WTC11 (cell line): Measurements from ENCODE around the gene SMARCA5. TPM values are rescaled to one million over a fixed set of nuclear protein-coding genes. Genes with fewer than 3 reads are reported as not detected.

Experiments
- ATAC-seq: fragments of 200-7000 bp; cut with Tn5 transposase; 2 replicates; pipeline ENCODE4 v1.10.0; 2021; ENCODE audit warnings: mild to moderate bottlenecking, moderate library complexity
- CTCF ChIA-PET: fragments of 300-600 bp; sonication (Branson Sonifier 250); formaldehyde crosslinking; loops from one replicate; lab custom pipeline; 2021; ENCODE audit warnings: antibody characterized with exemption; lab: Charles Lee
- POLR2A ChIA-PET: fragments of 350-600 bp; sonication (Branson Sonifier 250); formaldehyde crosslinking; loops from one replicate; lab custom pipeline; 2021; ENCODE audit warnings: antibody characterized with exemption; lab: Charles Lee
- DNase-seq: peaks from one replicate; pipeline ENCODE4 v3.0.0; 2021; ENCODE audit warnings: low spot score
- H3K27ac Mint-ChIP-seq: 2 replicates; pipeline ENCODE4 v1.8.0; 2021; ENCODE audit warnings: mixed read lengths
- H3K27me3 Mint-ChIP-seq: 2 replicates; pipeline ENCODE4 v1.8.0; 2021; ENCODE audit warnings: low read depth, mild to moderate bottlenecking, moderate library complexity, mixed read lengths
- H3K36me3 Mint-ChIP-seq: 2 replicates; pipeline ENCODE4 v1.8.0; 2021; ENCODE audit warnings: mixed read lengths
- H3K4me1 Mint-ChIP-seq: 2 replicates; pipeline ENCODE4 v1.8.0; 2022; ENCODE audit warnings: mixed read lengths
- H3K4me3 Mint-ChIP-seq: 2 replicates; pipeline ENCODE4 v1.8.0; 2021; ENCODE audit warnings: mild to moderate bottlenecking, moderate library complexity, mixed read lengths
- H3K9me3 Mint-ChIP-seq: 2 replicates; pipeline ENCODE4 v1.8.0; 2021; ENCODE audit warnings: mixed read lengths
- AR ChIP-seq: fragments of 250-450 bp; sonication (Bioruptor Pico); IDR thresholded peaks from 2 replicates; pipeline ENCODE4 v1.9.0; 2021; ENCODE audit warnings: mild to moderate bottlenecking
- ARID4B ChIP-seq: sonication (generic); formaldehyde crosslinking; IDR thresholded peaks from 2 replicates; pipeline ENCODE4 v1.8.0; 2023; ENCODE audit warnings: missing genetic modification reagents, mild to moderate bottlenecking, borderline replicate concordance
- CBFB ChIP-seq: sonication (generic); formaldehyde crosslinking; IDR thresholded peaks from 2 replicates; pipeline ENCODE4 v1.8.1; 2022; ENCODE audit warnings: mild to moderate bottlenecking, low read depth, missing genetic modification reagents
- ELF4 ChIP-seq: sonication (generic); formaldehyde crosslinking; IDR thresholded peaks from 2 replicates; pipeline ENCODE4 v1.8.1; 2022; ENCODE audit warnings: low read depth, mild to moderate bottlenecking, moderate library complexity, missing genetic modification reagents
- HMGA2 ChIP-seq: fragments of 250-450 bp; sonication (Bioruptor Pico); IDR thresholded peaks from 2 replicates; pipeline ENCODE4 v1.4.0; 2021; ENCODE audit warnings: mild to moderate bottlenecking, moderate library complexity
- IRF2 ChIP-seq: sonication (generic); formaldehyde crosslinking; IDR thresholded peaks from 2 replicates; pipeline ENCODE4 v1.8.0; 2022; ENCODE audit warnings: low read depth, missing genetic modification reagents, borderline replicate concordance
- JAZF1 ChIP-seq: fragments of 250-450 bp; sonication (Bioruptor Pico); IDR thresholded peaks from 2 replicates; pipeline ENCODE4 v1.9.0; 2021; ENCODE audit warnings: moderate library complexity, mild to moderate bottlenecking, inconsistent platforms
- MYBL2 ChIP-seq: sonication (generic); formaldehyde crosslinking; IDR thresholded peaks from 2 replicates; pipeline ENCODE4 v1.8.1; 2023; ENCODE audit warnings: mild to moderate bottlenecking, moderate library complexity, missing genetic modification reagents
- NFATC4 ChIP-seq: fragments of 250-450 bp; sonication (Bioruptor Pico); IDR thresholded peaks from 2 replicates; pipeline ENCODE4 v1.9.0; 2021; ENCODE audit warnings: mild to moderate bottlenecking
- PRDM15 ChIP-seq: sonication (generic); formaldehyde crosslinking; IDR thresholded peaks from 2 replicates; pipeline ENCODE4 v1.8.0; 2022; ENCODE audit warnings: missing genetic modification reagents
- PRRX2 ChIP-seq: fragments of 250-450 bp; sonication (Bioruptor Pico); IDR thresholded peaks from 2 replicates; pipeline ENCODE4 v1.8.0; 2021; ENCODE audit warnings: mild to moderate bottlenecking
- SP1 ChIP-seq: sonication (generic); formaldehyde crosslinking; conservative IDR thresholded peaks from 2 replicates; pipeline ENCODE4 v1.8.1; 2022; ENCODE audit warnings: missing genetic modification reagents
- ZBTB21 ChIP-seq: sonication (generic); formaldehyde crosslinking; IDR thresholded peaks from 2 replicates; pipeline ENCODE4 v1.8.1; 2023; ENCODE audit warnings: mild to moderate bottlenecking, missing genetic modification reagents, borderline replicate concordance
- ZBTB43 ChIP-seq: sonication (generic); formaldehyde crosslinking; IDR thresholded peaks from 2 replicates; pipeline ENCODE4 v1.8.1; 2023; ENCODE audit warnings: mild to moderate bottlenecking, missing genetic modification reagents
- ZMAT4 ChIP-seq: fragments of 250-450 bp; sonication (Bioruptor Pico); IDR thresholded peaks from 2 replicates; pipeline ENCODE4 v1.9.0; 2021; ENCODE audit warnings: mild to moderate bottlenecking
- ZNF138 ChIP-seq: sonication (generic); formaldehyde crosslinking; conservative IDR thresholded peaks from 2 replicates; pipeline ENCODE4 v1.8.1; 2022; ENCODE audit warnings: mild to moderate bottlenecking, moderate library complexity, missing genetic modification reagents
- ZNF423 ChIP-seq: fragments of 250-450 bp; sonication (Bioruptor Pico); IDR thresholded peaks from 2 replicates; pipeline ENCODE4 v2.1.2; 2022; ENCODE audit warnings: mild to moderate bottlenecking, moderate library complexity
- ZNF532 ChIP-seq: fragments of 250-450 bp; sonication (Bioruptor Pico); IDR thresholded peaks from 2 replicates; pipeline ENCODE4 v1.9.0; 2021; ENCODE audit warnings: mild to moderate bottlenecking, borderline replicate concordance
- total RNA-seq: library from RNA; stranded (reverse); gene quantifications from 3 replicates; pipeline ENCODE4 v1.2.3, GENCODE V29; 2021

SMARCA5 gene
- total RNA-seq, 1 experiment from 2014 or later: 98.8 TPM

GRCh38 chr4:143586080-143586479 lies 72.6 kb downstream of the SMARCA5 start:
- no peak for TF ChIP-seq ZNF423 (CRISPR knock-in tag)
- no peak for TF ChIP-seq MYBL2 (CRISPR knock-in tag)
- TF ChIP-seq JAZF1 (CRISPR knock-in tag): no peak
- no peak for TF ChIP-seq ZMAT4 (CRISPR knock-in tag)
- TF ChIP-seq ARID4B (CRISPR knock-in tag): no peak
- no peak for TF ChIP-seq AR
- no peak for TF ChIP-seq CBFB (CRISPR knock-in tag)
- TF ChIP-seq SP1 (CRISPR knock-in tag): no peak
- no peak for TF ChIP-seq PRDM15 (CRISPR knock-in tag)
- TF ChIP-seq ELF4 (CRISPR knock-in tag): no peak
- TF ChIP-seq ZBTB43 (CRISPR knock-in tag): no peak
- TF ChIP-seq HMGA2 (CRISPR knock-in tag): no peak
- no peak for TF ChIP-seq ZNF138 (CRISPR knock-in tag)
- TF ChIP-seq ZNF532: no peak
- no peak for TF ChIP-seq ZBTB21
- TF ChIP-seq PRRX2 (CRISPR knock-in tag): no peak
- no peak for TF ChIP-seq IRF2
- TF ChIP-seq NFATC4 (CRISPR knock-in tag): no peak
- TF ChIP-seq, all 79 proteins: peak for 0
- POLR2A ChIA-PET: no interaction called here
- Mint-ChIP-seq H3K4me1 (no peaks in the 10 kb centered on the region), H3K4me3 (no peak overlapping the region), H3K36me3 (peaks cover 7% of the 10 kb centered on the region; the same call in 1 of the 2 replicates), H3K9me3 (peaks cover 20% of the 10 kb centered on the region), H3K27ac (no peak overlapping the region), H3K27me3 (no peaks in the 10 kb centered on the region)
- CTCF ChIA-PET: no interaction called here
- ATAC-seq: no peak
- no peak for DNase-seq
